Subcutaneous adipose tissue (tissue), 4 donors: ENCODE data around the gene KIAA1217. TPM values are rescaled to one million over a fixed set of nuclear protein-coding genes. Genes with fewer than 3 reads are reported as not detected.

ENCODE experiments used
- total RNA-seq, 4 donors: library from RNA; depleted of rRNA; stranded (reverse); fragments of >200 nt; gene quantifications; one replicate each; pipeline ENCODE4 v1.1.0, GENCODE V29; 2016
- TF ChIP-seq, protein P1 (sequence below): fragments of 450-650 bp; IDR thresholded peaks from one replicate; pipeline ENCODE4 v1.5.1; 2016; ENCODE audit warnings: low read depth, mild to moderate bottlenecking, control low read depth, antibody characterized with exemption, moderate library complexity

Gene KIAA1217
- total RNA-seq, 4 donors from 2014 or later = 10.7 to 91.6 (median 27.5) TPM

DNA sequence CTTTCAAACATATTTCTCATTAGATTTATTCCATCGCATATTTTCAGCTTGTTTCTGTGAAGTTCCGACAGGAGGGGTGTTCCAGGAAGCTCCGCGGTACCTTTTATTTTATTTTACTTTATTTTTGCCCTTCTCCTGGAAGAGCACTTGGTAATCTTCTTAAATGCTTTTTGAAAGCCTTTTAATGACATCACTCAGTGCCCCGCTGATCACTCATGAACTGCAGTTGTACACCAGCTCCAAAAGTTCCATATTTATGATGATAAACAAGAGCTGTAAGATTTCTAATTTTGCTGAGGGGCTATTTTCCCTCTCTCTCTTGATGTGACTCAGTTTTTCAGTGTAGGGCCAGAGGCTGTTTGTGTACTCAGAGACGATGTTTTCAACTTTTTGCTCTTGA, 144.4 kb downstream of the KIAA1217 start:
- TF ChIP-seq, protein P1, sequence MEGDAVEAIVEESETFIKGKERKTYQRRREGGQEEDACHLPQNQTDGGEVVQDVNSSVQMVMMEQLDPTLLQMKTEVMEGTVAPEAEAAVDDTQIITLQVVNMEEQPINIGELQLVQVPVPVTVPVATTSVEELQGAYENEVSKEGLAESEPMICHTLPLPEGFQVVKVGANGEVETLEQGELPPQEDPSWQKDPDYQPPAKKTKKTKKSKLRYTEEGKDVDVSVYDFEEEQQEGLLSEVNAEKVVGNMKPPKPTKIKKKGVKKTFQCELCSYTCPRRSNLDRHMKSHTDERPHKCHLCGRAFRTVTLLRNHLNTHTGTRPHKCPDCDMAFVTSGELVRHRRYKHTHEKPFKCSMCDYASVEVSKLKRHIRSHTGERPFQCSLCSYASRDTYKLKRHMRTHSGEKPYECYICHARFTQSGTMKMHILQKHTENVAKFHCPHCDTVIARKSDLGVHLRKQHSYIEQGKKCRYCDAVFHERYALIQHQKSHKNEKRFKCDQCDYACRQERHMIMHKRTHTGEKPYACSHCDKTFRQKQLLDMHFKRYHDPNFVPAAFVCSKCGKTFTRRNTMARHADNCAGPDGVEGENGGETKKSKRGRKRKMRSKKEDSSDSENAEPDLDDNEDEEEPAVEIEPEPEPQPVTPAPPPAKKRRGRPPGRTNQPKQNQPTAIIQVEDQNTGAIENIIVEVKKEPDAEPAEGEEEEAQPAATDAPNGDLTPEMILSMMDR = no peak

DNA sequence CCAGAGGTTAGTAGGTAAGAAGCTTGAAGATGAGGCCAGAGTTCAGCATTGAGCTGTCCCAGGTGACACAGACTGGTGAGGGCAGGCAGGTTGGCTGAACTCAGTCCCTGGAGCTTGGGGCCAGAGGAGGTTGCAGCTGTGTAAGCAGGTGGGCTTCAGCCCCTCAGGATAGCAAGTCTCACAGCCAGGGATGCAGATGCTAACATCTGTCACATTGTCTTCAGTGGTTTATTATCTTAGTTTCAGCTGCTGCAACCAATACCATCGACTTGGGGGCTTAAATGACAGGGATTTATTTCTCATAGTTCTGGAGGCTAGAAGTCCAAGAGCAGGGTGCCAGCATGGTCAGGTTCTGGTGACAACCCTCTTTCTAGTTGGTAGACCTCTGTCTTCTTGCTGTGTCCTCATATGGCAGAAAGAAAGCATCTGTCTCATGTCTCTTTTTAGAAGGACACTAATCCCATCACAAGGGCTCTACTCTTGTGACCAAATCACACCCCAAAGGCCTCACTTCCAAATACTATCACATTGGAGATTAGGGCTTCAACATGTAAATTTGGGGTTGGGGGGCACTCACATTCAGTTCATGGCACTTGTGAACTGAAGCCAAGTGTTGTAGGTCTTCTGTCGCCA, 146.2 kb downstream of the KIAA1217 start:
- TF ChIP-seq, protein P1 = no peak

DNA sequence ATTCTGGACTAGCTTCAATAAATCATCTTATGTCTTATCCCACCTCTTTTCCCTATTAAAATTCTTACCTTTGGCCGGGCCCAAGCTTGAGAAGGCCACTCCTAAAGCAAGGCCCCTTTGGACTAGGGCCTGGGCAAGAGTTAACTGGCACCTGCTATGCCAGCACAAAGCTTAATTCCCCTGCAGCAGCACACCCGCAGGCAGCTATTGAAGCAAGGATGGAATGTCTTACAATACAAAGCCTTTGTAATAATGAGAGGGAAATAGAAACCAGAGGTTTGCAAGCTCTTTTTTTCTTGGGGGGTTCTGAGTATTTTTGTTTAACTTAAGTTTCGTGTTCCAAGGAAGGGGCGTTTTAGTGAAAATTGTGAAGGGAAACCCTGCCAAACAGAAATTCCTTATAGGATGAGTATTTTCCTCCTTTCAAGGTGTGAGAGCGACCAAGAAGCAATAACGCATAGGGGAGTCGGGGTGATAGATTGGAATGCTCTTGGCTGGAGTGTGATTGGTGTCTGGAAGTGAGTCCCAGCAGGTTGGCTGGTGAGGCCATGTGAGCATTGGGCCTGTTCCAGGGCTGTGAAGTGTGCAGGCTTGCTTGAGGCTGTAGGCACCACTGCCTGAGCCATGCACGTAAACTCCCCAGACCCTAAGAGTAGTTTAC, 148.5 kb downstream of the KIAA1217 start:
- TF ChIP-seq, protein P1 = no peak

DNA sequence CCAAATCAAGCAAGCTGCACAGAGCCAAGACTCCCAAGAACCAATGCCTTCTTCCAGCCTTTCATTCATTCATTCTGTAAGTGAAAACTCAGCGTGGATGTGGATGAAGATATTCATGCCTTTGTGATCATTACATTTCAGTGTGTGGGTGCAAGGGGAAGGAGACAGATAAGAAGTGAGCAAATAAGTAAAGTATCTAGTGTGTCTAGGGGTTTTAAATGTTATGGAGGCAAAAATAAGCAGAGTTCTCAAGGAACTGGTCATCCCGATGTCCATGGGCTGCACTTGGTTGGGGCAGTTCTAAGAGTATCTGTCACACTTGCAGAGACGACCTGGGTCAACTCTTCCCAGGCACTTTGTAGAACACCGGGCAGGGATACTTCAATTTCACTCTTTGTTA, 149.1 kb downstream of the KIAA1217 start:
- TF ChIP-seq, protein P1 = no peak

DNA sequence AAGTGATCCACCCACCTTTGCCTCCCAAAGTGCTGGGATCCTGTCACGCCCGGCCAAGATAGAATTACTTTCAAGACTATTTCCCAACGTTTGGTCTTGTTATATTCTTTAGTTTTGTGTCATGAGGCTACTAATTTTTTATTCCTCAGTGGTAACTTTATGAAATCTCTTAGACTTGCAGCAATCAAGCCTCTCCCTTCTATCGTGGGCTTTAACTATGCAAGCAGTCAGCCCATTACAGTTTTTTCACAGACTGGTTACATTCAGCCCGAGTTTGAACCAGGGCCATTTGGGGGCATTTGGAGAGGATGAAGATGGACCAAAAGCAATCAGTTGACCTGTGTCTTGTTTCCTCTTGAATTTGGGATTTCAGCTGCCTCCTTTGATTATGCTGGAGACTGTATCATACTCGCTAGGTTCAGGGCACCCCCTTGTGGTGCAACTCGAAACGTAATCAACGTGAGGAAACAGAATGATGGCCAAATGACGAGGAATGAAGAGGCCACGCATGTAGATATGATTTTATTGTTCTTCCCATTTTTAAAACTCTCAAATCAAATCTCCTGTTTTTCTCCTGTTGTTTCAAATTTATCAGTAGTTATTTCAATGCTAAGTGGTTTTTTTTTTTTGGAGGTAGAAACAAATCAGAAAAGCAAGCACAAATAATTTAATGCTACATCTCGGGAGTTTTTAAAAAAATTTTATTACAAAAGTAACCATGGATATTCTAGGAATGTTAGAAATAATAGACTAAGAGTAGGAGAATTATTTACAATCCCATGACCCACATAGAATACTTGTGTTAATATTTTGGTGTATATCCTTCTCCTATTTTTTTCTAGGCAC, 151.6 kb downstream of the KIAA1217 start:
- TF ChIP-seq, protein P1 = no peak

DNA sequence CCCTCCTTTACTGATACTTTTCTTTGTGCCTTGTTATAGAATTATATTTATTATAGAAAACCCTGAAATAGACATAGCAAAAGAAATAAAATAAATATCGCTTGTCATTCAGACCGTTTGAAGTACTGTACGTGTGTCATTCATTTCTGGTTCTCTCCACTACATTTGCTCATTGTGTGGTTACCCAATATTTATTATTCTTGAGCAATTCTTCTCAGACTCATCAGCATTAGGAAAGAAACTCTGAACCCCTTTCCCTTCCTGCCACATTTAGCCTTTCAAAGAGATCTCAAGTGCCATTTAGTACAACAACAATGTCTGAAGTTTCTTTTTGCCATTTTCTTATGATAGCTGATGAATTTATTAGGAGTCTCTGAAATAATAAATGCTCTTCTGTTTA, 154.1 kb downstream of the KIAA1217 start:
- TF ChIP-seq, protein P1 = no peak

DNA sequence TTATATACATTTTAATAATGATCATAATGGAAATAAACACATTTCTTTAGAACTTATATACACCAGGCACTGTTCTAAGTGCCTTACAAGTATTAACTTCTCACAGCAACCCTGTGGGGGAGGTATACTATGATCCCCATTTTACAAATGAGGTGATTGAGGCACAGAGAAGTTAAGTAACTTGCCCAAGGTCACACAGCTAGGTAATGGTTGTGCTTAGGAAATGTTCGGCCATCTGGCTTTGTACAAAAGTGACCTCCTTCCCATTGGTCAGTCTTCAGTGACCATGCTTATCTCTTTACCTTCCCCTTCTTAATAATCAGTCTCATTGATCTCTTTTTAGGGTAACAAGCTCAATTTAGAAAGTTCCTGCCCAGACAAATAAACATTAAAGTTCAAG, 158.8 kb downstream of the KIAA1217 start:
- TF ChIP-seq, protein P1 = no peak
